ENCODE results near the gene EMCN.
"Not testable (repeated sequence)": the region's sequence is repeated elsewhere in the genome, so short reads cannot be mapped to it uniquely, and the experiment has no call there.

Gene EMCN

GRCh38 chr4:100517864-100518341 lies at the start of gene EMCN:
TSS of gene EMCN (minus strand) at chr4:100518022. CDS start at chr4:100517914, 108 bp downstream.
- Mint-ChIP-seq H3K27me3 (no peaks in the 10 kb centered on the region), H3K4me1 (no peaks in the 10 kb centered on the region), H3K9me3 (no peaks in the 10 kb centered on the region), H3K4me3 (no peak within 1 kb of the TSS), H3K27ac (no peak within 1 kb of the TSS)
- ATAC-seq = no peak
- no peak for DNase-seq

- Mint-ChIP-seq H3K27ac (no peak overlapping the region), H3K9me3 (peaks cover 0 to 2% of the 10 kb centered on the region in 2 donors), H3K4me1 (peaks cover 17% of the 10 kb centered on the region), H3K27me3 (no peaks in the 10 kb centered on the region), H3K4me3 (peak overlapping the region in 1 of 2 donors; percentile 30)
- peak; percentile 43 for ATAC-seq
- no peak for DNase-seq
These were observed 48.6 kb upstream of the EMCN start for GRCh38 chr4:100566396-100566795.

GRCh38 chr4:100557306-100557705 lies 39.5 kb upstream of the EMCN start:
- no peak overlapping the region for H3K4me3 Mint-ChIP-seq
- no peak for ATAC-seq
- no peak overlapping the region for H3K27ac Mint-ChIP-seq
- peaks cover 8% of the 10 kb centered on the region for H3K27me3 Mint-ChIP-seq
- H3K4me1 Mint-ChIP-seq = no peaks in the 10 kb centered on the region
- no peak for DNase-seq
- H3K9me3 Mint-ChIP-seq = peaks cover 0 to 7% of the 10 kb centered on the region in 2 donors

- Mint-ChIP-seq H3K4me3 (no peak overlapping the region), H3K27ac (no peak overlapping the region), H3K4me1 (no peaks in the 10 kb centered on the region), H3K27me3 (peaks cover 8% of the 10 kb centered on the region), H3K9me3 (no peaks in the 10 kb centered on the region)
- ATAC-seq (no peak), DNase-seq (no peak)
These were observed 38.0 kb upstream of the EMCN start for GRCh38 chr4:100555611-100556337.

- H3K9me3 Mint-ChIP-seq = no peaks in the 10 kb centered on the region
- no peak overlapping the region for H3K4me3 Mint-ChIP-seq
- no peaks in the 10 kb centered on the region for H3K4me1 Mint-ChIP-seq
- ATAC-seq (no peak), DNase-seq (no peak)
- no peaks in the 10 kb centered on the region for H3K27me3 Mint-ChIP-seq
- no peak overlapping the region for H3K27ac Mint-ChIP-seq
These were observed 30.4 kb upstream of the EMCN start for GRCh38 chr4:100548200-100548560.

GRCh38 chr4:100547541-100548199 lies 29.8 kb upstream of the EMCN start:
- H3K4me1 Mint-ChIP-seq = no peaks in the 10 kb centered on the region
- DNase-seq = no peak
- H3K9me3 Mint-ChIP-seq = no peaks in the 10 kb centered on the region
- no peaks in the 10 kb centered on the region for H3K27me3 Mint-ChIP-seq
- no peak for ATAC-seq
- no peak overlapping the region for H3K27ac Mint-ChIP-seq
- H3K4me3 Mint-ChIP-seq = no peak overlapping the region

- ATAC-seq (no peak), DNase-seq (no peak)
- Mint-ChIP-seq H3K27ac (no peak overlapping the region), H3K9me3 (no peaks in the 10 kb centered on the region), H3K4me1 (no peaks in the 10 kb centered on the region), H3K27me3 (no peaks in the 10 kb centered on the region), H3K4me3 (no peak overlapping the region)
These were observed 27.6 kb upstream of the EMCN start for GRCh38 chr4:100545427-100545826.

- H3K9me3 Mint-ChIP-seq = no peaks in the 10 kb centered on the region
- H3K4me3 Mint-ChIP-seq = no peak overlapping the region
- H3K27ac Mint-ChIP-seq = no peak overlapping the region
- DNase-seq = no peak
- no peaks in the 10 kb centered on the region for H3K4me1 Mint-ChIP-seq
- no peak for ATAC-seq
- peaks cover 8% of the 10 kb centered on the region for H3K27me3 Mint-ChIP-seq
These were observed 22.3 kb upstream of the EMCN start for GRCh38 chr4:100540131-100540530.

- Mint-ChIP-seq H3K27me3 (peaks cover 8% of the 10 kb centered on the region), H3K9me3 (no peaks in the 10 kb centered on the region), H3K4me3 (no peak overlapping the region), H3K4me1 (no peaks in the 10 kb centered on the region), H3K27ac (no peak overlapping the region)
- no peak for DNase-seq
- ATAC-seq = peak; percentile 78
These were observed 21.9 kb upstream of the EMCN start for GRCh38 chr4:100539706-100540105.

GRCh38 chr4:100533741-100534140 lies 15.9 kb upstream of the EMCN start:
- Mint-ChIP-seq H3K9me3 (peaks cover 5 to 23% of the 10 kb centered on the region in 2 donors), H3K27me3 (peaks cover 23% of the 10 kb centered on the region), H3K4me1 (peaks cover 5% of the 10 kb centered on the region), H3K27ac (no peak overlapping the region), H3K4me3 (no peak overlapping the region)
- no peak for ATAC-seq
- no peak for DNase-seq

- H3K4me3 Mint-ChIP-seq, ATAC-seq, H3K4me1 Mint-ChIP-seq, DNase-seq, H3K27ac Mint-ChIP-seq: not testable (repeated sequence)
- peaks cover 16% of the 10 kb centered on the region for H3K27me3 Mint-ChIP-seq
- H3K9me3 Mint-ChIP-seq = peaks cover 5 to 30% of the 10 kb centered on the region in 2 donors
These were observed 12.3 kb upstream of the EMCN start for GRCh38 chr4:100530161-100530560.

GRCh38 chr4:100525686-100526085 lies 7.9 kb upstream of the EMCN start:
- Mint-ChIP-seq H3K9me3 (peaks cover 5 to 27% of the 10 kb centered on the region in 2 donors), H3K27me3 (peaks cover 11% of the 10 kb centered on the region), H3K27ac (no peak overlapping the region), H3K4me1 (no peaks in the 10 kb centered on the region), H3K4me3 (no peak overlapping the region)
- no peak for DNase-seq
- ATAC-seq = no peak

- no peak for ATAC-seq
- no peaks in the 10 kb centered on the region for H3K9me3 Mint-ChIP-seq
- H3K4me3 Mint-ChIP-seq = no peak overlapping the region
- DNase-seq = no peak
- H3K27ac Mint-ChIP-seq = no peak overlapping the region
- no peaks in the 10 kb centered on the region for H3K27me3 Mint-ChIP-seq
- H3K4me1 Mint-ChIP-seq = no peaks in the 10 kb centered on the region
These were observed 1.4 kb upstream of the EMCN start for GRCh38 chr4:100519205-100519604.

GRCh38 chr4:100516225-100516624 lies 1.6 kb downstream of the EMCN start:
- Mint-ChIP-seq H3K4me3 (no peak overlapping the region), H3K9me3 (no peaks in the 10 kb centered on the region), H3K4me1 (no peaks in the 10 kb centered on the region), H3K27me3 (no peaks in the 10 kb centered on the region), H3K27ac (no peak overlapping the region)
- no peak for DNase-seq
- no peak for ATAC-seq

- no peaks in the 10 kb centered on the region for H3K9me3 Mint-ChIP-seq
- no peak overlapping the region for H3K4me3 Mint-ChIP-seq
- no peaks in the 10 kb centered on the region for H3K4me1 Mint-ChIP-seq
- ATAC-seq (no peak), DNase-seq (no peak)
- no peak overlapping the region for H3K27ac Mint-ChIP-seq
- no peaks in the 10 kb centered on the region for H3K27me3 Mint-ChIP-seq
These were observed 5.9 kb downstream of the EMCN start for GRCh38 chr4:100511896-100512295.

- no peaks in the 10 kb centered on the region for H3K4me1 Mint-ChIP-seq
- no peak overlapping the region for H3K4me3 Mint-ChIP-seq
- H3K27ac Mint-ChIP-seq = no peak overlapping the region
- DNase-seq (no peak), ATAC-seq (no peak)
- no peaks in the 10 kb centered on the region for H3K27me3 Mint-ChIP-seq
- no peaks in the 10 kb centered on the region for H3K9me3 Mint-ChIP-seq
These were observed 7.3 kb downstream of the EMCN start for GRCh38 chr4:100510551-100510950.

Measured in stimulated activated naive CD8-positive, alpha-beta T cell treated with anti-CD3 and anti-CD28 coated beads, Interleukin-15, amount 100 ng/mL, for 72 hours (primary cell).